Fibroblast of villous mesenchyme (primary cell): ENCODE results near the gene SPECC1. TPM values are rescaled to one million over a fixed set of nuclear protein-coding genes. Genes with fewer than 3 reads are reported as not detected.
A peak's percentile ranks its signal among the peaks of the same experiment; 100 is the strongest.

Source experiments
- DNase-seq: peaks from one replicate; pipeline ENCODE4 v3.0.0-alpha.2; 2010; ENCODE audit warnings: low read depth
- H3K4me3 ChIP-seq: 2 replicates; pipeline ENCODE4 v1.5.1; 2011; ENCODE audit warnings: low read depth, mild to moderate bottlenecking, low read length
- total RNA-seq: library from RNA; depleted of rRNA; stranded (reverse); fragments of >200 nt; gene quantifications from 2 replicates; pipeline ENCODE4 v1.2.3, GENCODE V29; 2012
- TF ChIP-seq, protein P1 (sequence below): IDR thresholded peaks from 2 replicates; pipeline ENCODE4 v1.5.1; 2012; ENCODE audit warnings: low read depth, mild to moderate bottlenecking, low read length; ENCODE audit not compliant: insufficient read depth

The SPECC1 gene
- total RNA-seq, 1 donor: 148 TPM

DNA sequence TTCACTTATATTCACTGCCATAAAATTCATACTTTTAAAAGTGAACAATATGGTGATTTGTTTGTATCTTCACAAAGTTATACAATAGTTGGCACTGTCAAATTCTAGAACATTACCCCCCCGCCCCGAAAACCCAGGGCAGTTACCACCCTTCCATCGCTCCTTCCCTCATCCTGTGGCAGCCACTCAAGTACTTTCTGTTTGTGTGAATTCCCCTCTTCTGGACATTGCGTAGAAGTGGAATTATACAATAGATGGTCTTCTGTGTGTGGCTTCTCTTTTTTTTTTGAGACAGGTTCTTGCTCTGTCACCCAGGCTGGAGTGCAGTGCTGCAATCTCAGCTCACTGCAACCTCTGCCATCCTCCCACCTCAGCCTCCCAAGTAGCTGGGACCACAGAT, 58.6 kb downstream of the SPECC1 start:
- TF ChIP-seq, protein P1, sequence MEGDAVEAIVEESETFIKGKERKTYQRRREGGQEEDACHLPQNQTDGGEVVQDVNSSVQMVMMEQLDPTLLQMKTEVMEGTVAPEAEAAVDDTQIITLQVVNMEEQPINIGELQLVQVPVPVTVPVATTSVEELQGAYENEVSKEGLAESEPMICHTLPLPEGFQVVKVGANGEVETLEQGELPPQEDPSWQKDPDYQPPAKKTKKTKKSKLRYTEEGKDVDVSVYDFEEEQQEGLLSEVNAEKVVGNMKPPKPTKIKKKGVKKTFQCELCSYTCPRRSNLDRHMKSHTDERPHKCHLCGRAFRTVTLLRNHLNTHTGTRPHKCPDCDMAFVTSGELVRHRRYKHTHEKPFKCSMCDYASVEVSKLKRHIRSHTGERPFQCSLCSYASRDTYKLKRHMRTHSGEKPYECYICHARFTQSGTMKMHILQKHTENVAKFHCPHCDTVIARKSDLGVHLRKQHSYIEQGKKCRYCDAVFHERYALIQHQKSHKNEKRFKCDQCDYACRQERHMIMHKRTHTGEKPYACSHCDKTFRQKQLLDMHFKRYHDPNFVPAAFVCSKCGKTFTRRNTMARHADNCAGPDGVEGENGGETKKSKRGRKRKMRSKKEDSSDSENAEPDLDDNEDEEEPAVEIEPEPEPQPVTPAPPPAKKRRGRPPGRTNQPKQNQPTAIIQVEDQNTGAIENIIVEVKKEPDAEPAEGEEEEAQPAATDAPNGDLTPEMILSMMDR: no peak
- H3K4me3 ChIP-seq: no peak overlapping the region
- no peak for DNase-seq

DNA sequence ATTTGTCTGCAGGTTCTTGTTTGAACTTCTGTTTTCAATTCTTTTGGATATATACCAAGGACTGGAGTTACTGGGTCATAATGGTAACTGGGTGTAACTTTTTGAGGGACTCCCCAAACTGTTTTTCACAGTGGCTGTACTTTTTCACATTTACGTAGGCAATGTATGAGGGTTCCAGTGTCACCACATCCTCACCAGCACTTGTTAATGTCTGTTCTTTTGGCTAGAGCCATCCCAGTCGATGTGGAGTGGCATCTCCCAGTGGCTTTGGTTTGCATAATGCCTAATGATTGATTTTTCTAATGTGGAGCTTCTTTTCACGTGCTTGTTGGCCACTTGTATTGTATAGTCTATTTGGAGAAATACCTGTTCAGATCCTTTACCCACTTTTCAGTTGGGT, 59.3 kb downstream of the SPECC1 start:
- no peak overlapping the region for H3K4me3 ChIP-seq
- no peak for DNase-seq
- TF ChIP-seq, protein P1: no peak

DNA sequence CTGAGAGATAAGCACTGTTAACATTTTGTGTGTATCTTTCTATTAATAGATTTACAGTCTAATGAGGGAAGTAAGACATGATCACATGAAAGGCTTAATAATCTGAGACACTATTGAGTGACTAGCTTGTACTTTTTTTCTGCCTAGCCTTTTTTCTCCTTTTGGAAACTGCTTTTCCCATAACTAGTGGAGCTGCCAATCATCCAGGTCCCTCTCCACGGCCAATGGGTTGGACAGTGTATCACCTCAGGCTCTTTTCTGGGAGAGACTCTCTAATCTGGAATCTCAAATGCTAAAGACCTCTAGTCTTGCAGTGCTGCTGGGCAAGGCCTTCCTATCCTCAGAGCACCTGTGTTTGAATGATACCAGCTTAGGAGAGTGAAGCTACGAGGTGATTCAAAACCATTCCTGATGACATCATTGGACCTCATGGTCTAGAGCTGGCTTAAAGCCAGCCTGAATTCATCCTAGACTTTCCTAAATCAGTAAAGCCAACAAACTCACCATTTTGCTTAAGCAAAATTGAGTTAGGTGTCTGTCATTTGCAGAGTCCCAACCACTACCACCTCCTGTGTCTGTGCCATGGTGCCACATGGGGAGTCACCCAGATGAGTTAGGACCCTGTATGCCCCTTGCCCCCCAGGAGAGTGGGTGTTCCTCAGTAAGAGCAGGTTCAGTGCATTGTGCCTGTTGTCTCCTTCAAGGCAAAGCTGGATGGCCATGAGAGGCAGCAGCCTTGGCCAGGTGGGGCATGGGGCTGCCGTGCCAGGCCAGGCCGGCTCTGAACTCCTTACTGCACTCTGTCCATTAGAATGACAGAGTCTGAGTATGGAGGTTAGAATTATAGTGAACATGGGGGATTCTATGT, 62.9 kb downstream of the SPECC1 start:
- no peak overlapping the region for H3K4me3 ChIP-seq
- TF ChIP-seq, protein P1: no peak
- no peak for DNase-seq

DNA sequence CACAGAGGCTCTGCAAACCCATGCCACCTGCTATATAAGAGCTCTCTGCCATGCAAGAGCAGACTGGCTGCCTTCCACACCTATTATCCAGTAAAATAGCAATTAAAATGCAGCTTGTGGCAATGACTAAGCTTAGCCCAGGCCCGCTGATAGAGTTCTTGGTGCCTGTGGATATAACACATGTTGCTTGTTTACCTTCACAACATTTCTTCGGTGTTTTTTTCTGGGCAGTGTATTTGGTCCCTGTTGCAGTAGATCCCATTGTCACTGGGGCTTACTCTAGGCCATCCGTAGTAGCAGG, 63.5 kb downstream of the SPECC1 start:
- DNase-seq: no peak
- TF ChIP-seq, protein P1: no peak
- no peak overlapping the region for H3K4me3 ChIP-seq

DNA sequence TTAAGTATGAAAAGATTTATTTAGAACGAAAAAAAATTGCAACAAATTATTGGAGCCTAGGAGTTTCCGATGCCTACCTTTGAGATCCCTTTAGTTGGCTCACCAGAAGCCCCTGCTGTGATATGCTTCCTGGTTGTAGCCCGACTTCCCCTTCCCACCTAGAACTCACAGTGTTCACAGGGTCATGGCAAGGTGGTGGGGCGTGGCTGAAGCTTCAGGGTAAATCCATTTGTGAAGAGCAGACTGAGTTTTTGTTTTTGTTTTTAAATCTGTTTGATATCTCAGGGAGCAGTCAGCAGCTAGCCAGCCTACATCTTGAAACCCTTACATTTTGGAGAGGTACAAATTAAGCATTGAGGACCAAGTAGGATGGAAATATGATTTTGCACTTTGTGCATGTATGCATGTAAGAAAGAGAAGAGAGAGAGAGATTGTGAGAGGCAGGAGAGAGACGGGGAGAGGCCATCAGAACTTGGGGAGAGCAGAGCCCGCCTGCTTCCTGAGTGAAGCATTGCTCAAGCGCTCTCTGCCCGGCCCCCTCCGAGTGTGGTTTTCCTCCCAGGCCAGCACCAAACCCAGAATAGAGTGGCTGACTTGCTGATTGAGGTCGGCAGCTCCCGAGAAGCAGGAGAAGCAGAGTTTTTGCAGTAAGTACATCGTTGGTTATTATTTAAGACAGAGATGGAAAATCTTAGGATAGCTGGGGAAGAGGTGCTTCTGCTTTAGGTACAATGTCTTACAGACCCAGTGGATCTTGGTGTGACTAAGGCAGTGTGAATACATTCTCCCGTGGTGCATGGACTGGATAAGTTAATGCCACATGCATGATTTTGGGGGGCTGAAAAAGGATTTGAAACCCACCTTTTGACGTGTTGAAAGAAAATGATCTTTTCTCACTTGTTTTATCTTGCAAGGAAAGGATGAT, 64.2 kb downstream of the SPECC1 start:
- H3K4me3 ChIP-seq: no peak overlapping the region
- DNase-seq: peak; percentile 42
- TF ChIP-seq, protein P1: no peak

DNA sequence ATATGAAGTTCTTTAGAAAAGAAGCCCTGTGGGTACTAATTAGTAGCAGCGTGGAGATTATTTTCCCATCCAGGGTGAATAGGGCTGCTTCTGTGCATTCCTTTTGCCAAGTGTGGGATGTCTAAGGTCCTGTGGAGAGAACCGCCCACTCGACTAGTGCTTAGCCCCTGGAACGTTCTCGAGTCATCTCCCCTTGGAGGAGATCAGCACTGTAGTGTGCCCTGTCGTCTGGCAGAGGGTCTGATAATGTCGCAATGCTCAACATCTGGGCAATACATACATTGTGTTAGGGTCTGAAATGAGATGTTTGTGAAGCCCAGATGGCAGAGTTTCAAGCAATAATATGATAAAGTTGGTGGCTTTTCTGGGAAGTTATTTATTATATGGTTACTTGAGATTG, 64.8 kb downstream of the SPECC1 start:
- H3K4me3 ChIP-seq: no peak overlapping the region
- no peak for DNase-seq

More for the DNA sequence above, 64.8 kb downstream of the SPECC1 start:
- TF ChIP-seq, protein P1: no peak
